Measurements from ENCODE around the gene F11R.
A peak's percentile ranks its signal among the peaks of the same experiment; 100 is the strongest.
"Not testable (repeated sequence)": the region's sequence is repeated elsewhere in the genome, so short reads cannot be mapped to it uniquely, and the experiment has no call there.

The F11R gene

GRCh38 chr1:160949216-160949880, 71.6 kb downstream of the F11R start:
- CTCF ChIA-PET: interaction anchor here (0.6 to 6.7 kb wide), 4 partner anchors 9 to 201 kb away, joined by 3 to 132 read pairs (median 24); no protein-coding TSS in a partner anchor
- H3K4me3 ChIP-seq (ENCODE audit: low read depth, low read length); H3K27ac ChIP-seq (ENCODE audit: extremely low read depth, low read depth, low read length); H3K4me1 ChIP-seq (ENCODE audit: control insufficient read depth, insufficient read depth, low read length); POLR2A ChIA-PET; H3K9me3 ChIP-seq (ENCODE audit: control insufficient read depth, insufficient read depth, low read depth, low read length); H3K36me3 ChIP-seq (ENCODE audit: control insufficient read depth in 2 of 2, insufficient read depth in 1 of 2, low read length in 2 of 2): not testable (repeated sequence)
- TF ChIP-seq WT1 (tag by site-specific recombination; IDR thresholded peaks at IDR 0.05): 0 out of 2 replicates have a peak, but pooled peaks have one; percentile 36

- H3K4me1 ChIP-seq (ENCODE audit: control insufficient read depth, insufficient read depth, low read length); H3K27ac ChIP-seq (ENCODE audit: extremely low read depth, low read depth, low read length); H3K36me3 ChIP-seq (ENCODE audit: control insufficient read depth in 2 of 2, insufficient read depth in 1 of 2, low read length in 2 of 2); H3K9me3 ChIP-seq (ENCODE audit: control insufficient read depth, insufficient read depth, low read depth, low read length); H3K4me3 ChIP-seq (ENCODE audit: low read depth, low read length); POLR2A ChIA-PET: not testable (repeated sequence)
- CTCF ChIA-PET: interaction anchor here (0.6 kb wide), 1 partner anchor 166 kb away, joined by 3 read pairs; no protein-coding TSS in a partner anchor
Measured at GRCh38 chr1:160947174-160947759, 73.7 kb downstream of the F11R start.

DNA sequence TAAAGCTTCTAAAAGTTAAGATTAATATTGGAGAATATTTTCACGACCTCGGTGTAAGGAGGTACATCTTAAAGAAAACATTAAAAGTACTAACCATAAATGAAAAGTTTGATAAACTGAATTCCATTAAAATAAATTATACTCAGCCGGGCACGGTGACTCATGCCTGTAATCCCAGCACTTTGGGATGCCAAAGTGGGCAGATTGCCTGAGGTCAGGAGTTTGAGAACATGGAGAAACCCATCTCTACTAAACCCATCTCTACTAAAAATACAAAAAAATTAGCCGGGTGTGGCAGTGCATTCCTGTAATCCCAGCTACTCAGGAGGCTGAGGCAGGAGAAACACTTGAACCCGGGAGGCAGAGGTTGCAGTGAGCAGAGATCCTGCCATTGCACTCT, 75.1 kb downstream of the F11R start:
- H3K9me3 ChIP-seq (ENCODE audit: control insufficient read depth, insufficient read depth, low read depth, low read length); H3K4me1 ChIP-seq (ENCODE audit: control insufficient read depth, insufficient read depth, low read length); H3K4me3 ChIP-seq (ENCODE audit: low read depth, low read length); POLR2A ChIA-PET; H3K27ac ChIP-seq (ENCODE audit: extremely low read depth, low read depth, low read length); H3K36me3 ChIP-seq (ENCODE audit: control insufficient read depth in 2 of 2, insufficient read depth in 1 of 2, low read length in 2 of 2): not testable (repeated sequence)
- CTCF ChIA-PET: interaction anchor here (0.8 kb wide), 2 partner anchors 16 to 112 kb away, joined by 3 read pairs; no protein-coding TSS in a partner anchor
